HG03025 (cell line): ENCODE results near the gene SOX4.

Experiments used
- ATAC-seq: cut with Tn5 transposase; IDR thresholded peaks from one replicate; pipeline ENCODE4 v1.9.1; 2021; ENCODE audit warnings: mild to moderate bottlenecking, moderate library complexity; ENCODE audit not compliant: unreplicated experiment, low FRiP score

The SOX4 gene

GRCh38 chr6:21611485-21611884, 17.9 kb downstream of the SOX4 start:
- ATAC-seq: no peak

GRCh38 chr6:21612067-21612745, 18.7 kb downstream of the SOX4 start:
- no peak for ATAC-seq

GRCh38 chr6:21613809-21614208, 20.3 kb downstream of the SOX4 start:
- no peak for ATAC-seq

GRCh38 chr6:21614226-21614625, 20.7 kb downstream of the SOX4 start:
- no peak for ATAC-seq

DNA sequence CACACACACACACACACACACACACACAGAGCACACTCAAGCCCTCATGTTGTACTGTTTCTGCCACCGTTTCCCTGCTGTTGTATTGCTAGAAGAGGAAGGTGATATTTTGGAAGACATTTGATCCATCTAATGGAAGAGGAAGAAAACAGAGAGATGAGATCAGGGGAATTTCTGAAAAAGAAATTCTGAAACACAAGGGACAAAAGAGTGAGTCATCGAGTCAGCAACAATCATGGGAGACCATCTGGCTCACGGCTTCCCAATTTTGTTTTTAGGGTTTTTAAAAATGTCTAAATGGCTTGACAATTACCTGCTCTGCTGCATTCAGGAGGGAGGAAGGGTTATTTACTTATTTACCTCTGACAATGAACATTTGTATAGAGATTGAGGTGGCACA, 22.0 kb downstream of the SOX4 start:
- no peak for ATAC-seq

- no peak for ATAC-seq
These were observed 22.5 kb downstream of the SOX4 start for GRCh38 chr6:21616005-21616404.

GRCh38 chr6:21625642-21626041, 32.1 kb downstream of the SOX4 start:
- no peak for ATAC-seq

GRCh38 chr6:21626756-21627155, 33.2 kb downstream of the SOX4 start:
- no peak for ATAC-seq

- ATAC-seq: no peak
These were observed 34.6 kb downstream of the SOX4 start for GRCh38 chr6:21628160-21628559.

DNA sequence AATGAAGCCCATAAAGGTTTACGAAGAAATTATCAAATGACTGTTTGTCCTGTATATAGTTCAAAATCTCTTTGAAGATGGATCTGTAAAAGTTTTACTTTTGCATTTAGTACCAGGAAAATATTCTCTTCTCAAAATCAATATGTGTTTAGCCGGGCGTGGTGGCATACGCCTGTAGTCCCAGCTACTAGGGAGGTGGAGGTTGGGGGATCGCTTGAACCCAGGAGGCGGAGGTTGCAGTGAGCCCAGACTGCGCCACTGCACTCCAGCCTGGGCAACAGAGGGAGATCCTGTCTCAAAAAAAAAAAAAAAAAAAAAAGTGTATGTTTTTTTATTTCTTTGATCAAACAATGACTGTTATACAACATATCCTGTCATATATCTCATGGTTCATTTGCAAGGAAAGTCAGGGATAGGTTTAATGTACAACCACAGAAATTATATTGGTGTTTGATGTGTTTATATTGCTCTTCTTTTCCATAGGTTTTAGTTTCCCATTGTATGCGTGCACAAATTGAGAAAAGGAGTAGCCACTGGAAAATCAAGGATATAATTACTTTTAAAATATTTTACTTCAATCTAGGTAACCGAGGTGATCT, 40.1 kb downstream of the SOX4 start:
- no peak for ATAC-seq

- ATAC-seq: no peak
These were observed 41.0 kb downstream of the SOX4 start for GRCh38 chr6:21634582-21634981.

DNA sequence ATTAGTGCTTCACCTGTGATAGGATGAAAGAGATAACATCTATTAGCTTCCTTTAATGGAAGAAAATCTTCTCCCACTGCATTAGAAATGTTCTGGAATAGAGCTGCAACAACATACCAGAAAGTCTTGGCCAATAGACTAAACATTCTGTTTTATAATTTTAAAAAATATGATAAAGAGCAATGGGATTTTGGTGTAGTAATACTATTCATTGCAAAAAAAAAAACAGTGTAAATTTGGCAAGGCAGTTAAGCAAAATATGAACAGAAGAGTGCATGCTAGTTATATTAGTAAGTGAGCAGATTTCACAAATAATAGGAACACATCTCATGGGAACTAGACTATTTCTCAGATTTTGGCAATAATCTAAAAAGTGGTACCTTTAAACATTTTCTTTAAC, 43.3 kb downstream of the SOX4 start:
- no peak for ATAC-seq

DNA sequence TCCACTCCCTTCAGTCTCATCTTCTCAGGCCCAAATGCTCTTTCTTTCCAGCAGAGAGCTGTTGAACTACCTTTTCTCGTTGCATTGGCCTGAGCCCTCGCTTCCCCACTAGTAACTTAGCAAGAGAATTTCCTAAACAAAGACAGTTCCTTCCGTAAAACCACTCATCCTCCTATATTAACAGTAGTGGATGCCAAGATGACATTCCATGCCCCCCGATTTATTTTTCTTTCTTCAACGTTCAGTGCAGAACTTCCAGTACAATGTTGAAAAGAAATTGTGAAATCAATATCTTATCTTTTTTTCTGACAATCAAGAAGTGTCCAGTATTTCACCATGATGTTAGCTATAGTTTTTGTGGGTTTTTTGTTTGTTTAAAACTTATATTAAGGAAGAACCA, 45.8 kb downstream of the SOX4 start:
- ATAC-seq: no peak
